Measurements from ENCODE around the gene FUBP3.

The FUBP3 gene

DNA sequence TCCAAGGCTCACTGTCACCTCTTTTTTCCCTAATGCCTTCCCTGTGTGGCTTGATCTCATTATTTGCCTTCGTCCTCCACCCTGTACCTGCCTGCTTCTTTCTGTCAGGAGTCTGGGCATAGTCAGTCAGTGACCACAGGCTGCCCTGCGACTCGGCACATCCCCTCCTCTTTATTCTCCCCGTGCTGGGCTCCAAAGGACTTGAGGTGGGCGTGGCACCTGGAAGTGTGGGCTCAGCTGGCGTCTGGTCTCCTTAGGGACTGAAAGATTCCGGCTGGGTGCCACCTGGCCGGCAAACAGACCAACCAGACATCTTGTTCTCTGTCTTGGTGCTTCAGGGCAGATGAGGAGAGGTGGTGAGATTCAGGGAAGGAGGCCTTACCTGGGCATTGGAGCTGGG lies 55.4 kb downstream of the FUBP3 start:
- DNase-seq: no peak

- DNase-seq: no peak
These were observed 55.9 kb downstream of the FUBP3 start for GRCh38 chr9:130635306-130635705.

DNA sequence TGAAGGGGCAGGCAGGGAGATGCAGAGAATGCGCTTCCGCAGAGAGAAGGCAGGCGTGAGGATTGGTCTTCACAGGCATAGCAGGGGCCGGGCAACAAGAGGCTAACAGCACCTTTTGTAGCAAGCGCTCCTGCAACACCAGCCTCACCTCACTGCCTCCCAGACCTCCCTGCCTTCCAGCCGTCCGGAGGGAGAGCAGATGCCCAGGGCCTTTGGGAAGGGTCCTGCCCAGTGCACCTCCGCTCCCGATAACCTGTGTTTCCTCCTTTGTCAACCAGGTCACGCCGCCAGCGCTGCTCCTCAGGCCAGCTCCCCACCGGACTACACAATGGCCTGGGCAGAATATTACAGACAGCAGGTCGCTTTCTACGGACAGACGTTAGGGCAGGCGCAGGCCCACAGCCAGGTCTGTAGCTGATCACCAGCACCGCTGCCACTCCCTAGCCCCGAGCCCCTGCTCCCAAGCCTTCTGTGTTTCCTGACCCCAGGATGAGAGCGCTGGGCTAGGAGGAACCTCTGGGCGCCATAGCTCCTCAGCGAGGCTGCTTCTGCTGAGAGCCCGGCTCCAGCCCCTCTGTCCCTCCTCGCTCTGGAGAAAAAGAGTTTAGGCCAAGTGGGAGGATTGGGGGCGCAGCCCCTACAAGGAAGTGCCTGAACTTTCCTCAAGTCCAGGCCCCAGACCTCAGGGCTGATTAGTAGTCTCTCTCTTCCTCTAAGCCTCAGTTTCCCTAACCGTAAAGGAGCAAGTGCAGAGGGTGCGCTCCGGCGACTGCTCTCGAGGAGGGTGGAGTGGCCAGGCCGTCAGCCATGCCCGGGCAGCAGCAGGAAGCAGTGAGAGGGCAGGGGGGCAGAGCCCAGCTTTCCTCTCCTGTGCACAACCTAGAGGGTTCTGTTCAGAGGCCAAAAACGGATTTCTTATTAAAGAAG lies 56.6 kb downstream of the FUBP3 start:
- no peak for DNase-seq

DNA sequence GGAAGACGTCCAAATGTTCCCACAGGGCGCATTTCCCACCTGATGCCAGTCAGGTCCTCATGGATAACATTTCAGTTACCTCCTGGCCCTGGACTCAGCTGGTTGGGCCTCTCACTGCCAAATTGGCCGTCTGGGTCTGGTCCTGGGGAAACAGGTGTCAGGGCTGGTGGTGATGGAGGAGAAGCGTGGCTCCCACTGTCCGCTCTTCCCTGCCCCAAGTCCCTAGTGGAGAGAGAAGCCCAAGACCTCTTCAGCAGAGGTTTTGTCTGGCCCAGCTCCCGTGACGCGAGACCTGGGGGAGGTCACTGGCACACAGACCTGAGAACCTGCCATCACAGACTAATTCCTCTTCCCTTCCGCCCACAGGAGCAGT lies 57.3 kb downstream of the FUBP3 start:
- no peak for DNase-seq

DNA sequence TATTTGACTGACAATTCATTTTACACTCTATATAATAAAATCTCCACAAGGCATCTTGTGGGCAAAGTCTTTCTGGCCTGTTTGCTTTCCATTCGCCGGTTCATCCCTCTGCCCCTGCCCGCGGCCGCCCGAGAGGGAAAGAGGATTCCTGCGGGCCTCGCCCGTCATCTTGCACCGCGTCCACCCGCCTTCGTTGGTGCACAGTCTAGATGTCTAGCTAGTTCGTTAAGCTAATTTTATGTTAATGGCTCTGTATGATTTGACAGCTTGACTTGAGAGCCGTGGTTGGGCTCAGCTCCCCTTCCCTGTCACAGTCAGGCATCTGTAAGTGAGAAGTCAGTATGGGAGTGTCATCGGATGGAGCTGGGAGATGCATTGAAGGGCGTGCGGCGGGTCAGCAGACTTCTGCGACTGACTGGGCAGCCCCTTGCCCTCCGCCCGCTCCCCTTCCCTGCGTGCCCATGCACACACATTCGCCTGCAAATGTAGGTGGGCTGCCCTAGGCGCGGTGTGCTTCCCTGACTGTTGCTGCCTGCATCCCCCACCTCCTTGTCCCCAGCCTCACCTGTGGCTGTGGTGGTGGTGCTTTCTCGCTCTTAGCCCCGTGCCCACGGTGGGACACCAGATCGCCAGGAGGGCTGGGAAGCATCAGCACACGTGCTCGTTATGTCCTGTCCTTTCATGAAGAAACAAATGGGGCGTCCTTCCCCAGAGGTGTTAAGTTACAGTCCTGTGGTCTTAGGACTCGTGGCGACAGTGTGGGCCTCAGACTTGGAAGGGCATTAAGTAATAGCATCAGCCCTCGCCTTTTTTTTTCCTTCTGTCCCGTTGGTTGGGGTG lies 59.1 kb downstream of the FUBP3 start:
- DNase-seq: no peak

DNA sequence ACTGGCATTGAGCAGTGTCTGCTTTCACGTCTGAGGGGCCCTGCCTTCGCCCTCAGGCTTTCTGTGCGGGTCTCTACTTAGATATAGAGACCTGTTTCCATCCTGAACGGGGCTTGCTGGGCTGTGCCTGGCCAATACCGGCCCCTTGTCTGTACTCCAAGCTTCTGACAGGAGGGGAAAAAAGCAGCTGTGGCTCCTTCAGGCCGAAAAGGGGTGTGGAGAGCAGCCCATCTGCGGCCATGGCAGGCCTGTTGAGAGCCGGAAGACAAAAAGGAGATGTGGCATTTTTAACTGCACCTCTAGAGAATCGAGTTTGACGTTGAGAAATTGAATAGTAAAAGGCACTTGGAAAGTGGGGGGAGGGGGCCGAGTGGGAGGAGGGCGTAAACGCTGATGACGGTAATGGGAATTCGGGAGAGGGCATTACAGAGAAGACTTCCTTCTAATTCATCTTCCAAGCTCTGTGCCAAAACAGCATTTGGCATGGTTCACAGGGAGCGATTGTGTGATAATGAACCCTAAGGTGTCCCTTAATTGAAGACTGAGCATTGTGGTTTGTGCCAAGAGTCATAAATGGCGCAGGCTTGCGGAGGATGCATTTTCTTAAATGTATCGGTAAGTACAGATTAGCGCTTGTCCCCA lies 59.9 kb downstream of the FUBP3 start:
- no peak for DNase-seq

DNA sequence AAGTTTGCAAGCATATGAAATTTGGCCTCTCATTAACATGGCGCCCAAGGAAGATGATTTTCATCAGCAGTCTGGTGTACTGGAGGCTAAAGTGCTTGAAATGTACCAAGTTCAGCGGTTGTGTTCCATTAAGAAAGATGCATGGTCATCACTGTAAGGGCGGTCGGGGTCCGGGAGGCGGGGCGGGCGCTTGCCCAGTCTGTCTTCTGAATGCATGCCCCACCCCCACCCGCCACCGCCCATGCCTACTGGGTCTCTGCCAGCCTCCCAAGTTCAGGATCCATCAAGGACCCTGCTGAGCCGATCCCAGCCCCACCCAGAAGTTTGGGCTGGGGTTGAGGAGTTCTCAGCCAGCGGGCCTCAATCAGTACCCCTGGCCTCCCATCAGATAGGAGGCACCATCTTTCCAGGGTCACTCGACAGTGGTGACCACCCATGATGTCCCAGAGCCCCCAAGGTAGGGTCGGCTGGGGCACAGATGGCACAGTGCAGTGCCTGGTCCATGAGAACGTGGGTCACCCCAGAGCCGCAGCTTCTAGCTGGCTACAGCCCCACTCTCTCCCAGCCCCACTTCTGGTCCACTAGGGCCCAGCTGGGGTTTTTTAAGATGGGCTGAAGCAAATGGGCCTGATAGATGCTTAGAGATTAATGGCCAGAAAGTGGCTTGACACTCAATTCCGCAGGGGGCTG lies 60.6 kb downstream of the FUBP3 start:
- DNase-seq: no peak

GRCh38 chr9:130640681-130641080 lies 61.3 kb downstream of the FUBP3 start:
- no peak for DNase-seq

- no peak for DNase-seq
These were observed 63.5 kb downstream of the FUBP3 start for GRCh38 chr9:130642926-130643325.

GRCh38 chr9:130651221-130651620 lies 71.8 kb downstream of the FUBP3 start:
- no peak for DNase-seq

DNA sequence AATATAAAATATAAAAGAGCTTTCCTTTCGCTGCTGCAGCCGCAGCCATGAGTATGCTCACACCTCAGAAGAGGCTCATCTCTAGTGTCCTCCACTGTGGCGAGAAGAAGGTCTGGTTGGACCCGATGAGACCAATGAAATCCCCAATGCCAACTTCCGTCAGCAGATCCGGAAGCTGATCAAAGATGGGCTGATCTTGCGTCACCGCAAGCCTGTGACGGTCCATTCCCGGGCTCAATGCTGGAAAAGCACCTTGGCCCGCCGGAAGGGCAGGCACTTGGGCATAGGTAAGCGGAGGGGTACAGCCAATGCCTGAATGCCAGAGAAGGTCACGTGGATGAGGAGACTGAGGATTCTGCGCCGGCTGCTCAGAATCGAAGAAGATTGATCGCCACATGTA lies 72.4 kb downstream of the FUBP3 start:
- DNase-seq: no peak

DNA sequence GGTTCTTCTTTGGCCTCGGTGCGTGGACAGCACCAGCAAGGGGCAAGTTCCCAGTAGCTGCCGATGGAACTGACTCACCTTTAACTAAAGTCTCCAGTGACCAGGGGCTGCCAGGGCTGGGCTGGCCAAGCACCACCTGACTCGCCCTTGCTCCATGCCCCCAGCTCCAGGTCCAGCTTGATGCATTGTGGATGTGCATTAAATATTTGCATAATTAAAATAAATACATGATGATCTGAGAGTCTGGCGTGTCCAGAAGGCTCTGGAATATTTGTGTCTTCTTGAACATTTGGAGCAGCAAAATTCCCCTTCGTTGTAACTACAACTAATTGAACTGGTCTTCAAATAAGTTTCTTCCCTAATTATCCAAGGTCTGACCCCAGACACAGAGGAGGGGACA lies 75.5 kb downstream of the FUBP3 start:
- no peak for DNase-seq

- DNase-seq: no peak
These were observed 79.7 kb downstream of the FUBP3 start for GRCh38 chr9:130658893-130659698.

DNA sequence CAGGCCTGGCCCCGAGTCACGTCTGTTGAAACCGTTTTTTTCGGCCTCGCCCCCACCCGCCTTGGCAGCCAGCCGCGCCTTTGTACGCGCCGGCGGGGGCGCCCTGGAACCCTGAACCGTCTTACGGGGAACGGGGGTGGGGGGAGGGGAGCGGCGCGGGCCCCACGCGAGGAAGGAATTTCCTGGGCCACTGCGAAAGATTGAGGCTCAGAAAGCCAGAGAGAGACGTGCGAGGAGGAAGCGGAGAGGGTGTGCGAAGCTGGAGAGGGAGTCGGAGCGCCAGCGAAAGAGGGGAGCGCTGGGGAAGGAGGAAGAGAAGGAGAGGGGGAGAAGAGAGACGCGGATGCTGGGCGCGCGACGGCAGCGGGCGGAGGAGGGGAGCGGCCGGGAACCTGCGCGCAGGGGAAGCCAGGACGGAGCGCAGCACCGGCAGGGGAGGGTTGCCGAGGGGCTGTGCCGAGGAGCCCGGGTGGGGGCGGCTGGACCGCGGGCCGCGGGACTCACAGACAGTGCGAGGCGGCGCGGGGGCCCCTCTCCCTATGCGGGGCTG lies 80.4 kb downstream of the FUBP3 start:
- no peak for DNase-seq

GRCh38 chr9:130660326-130660682 lies 80.9 kb downstream of the FUBP3 start:
- no peak for DNase-seq

DNA sequence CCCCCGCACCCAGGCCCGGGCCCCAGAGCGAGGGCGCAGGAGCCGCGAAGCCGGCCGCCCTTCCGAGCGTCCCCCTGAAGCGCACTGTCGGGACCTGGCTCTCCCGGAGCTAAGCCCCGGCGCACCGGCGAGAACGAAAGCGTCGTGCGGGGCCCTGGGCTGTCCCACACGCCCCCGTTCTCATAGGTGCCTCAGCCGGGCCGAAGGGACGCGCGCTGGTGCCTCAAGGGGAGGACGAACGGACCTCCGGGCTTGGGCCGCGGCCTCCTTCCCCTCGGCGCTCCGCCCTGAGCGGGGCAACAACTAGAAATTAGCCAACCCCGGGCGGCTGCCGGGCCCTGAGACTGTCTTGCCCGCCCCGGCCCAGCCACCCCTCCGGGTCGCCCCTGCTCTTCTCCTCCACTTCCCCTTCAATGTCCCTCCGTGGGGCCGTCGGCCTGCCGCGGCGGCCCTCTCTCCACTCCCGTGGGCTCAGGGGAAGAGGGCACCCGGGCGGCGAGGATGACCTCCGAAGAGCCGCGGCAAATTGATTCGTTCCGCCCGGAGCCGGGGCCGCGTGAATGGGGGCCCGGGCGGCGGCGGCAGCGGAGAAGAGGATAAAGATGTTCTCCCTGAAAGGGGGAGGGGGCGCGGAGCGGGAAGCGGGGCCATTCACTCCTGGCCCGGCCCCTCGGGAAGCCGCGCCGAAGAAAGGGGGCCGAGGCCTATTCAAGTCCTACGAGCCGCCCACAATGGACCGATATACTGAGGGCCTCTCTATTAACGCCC lies 81.5 kb downstream of the FUBP3 start:
- no peak for DNase-seq

DNA sequence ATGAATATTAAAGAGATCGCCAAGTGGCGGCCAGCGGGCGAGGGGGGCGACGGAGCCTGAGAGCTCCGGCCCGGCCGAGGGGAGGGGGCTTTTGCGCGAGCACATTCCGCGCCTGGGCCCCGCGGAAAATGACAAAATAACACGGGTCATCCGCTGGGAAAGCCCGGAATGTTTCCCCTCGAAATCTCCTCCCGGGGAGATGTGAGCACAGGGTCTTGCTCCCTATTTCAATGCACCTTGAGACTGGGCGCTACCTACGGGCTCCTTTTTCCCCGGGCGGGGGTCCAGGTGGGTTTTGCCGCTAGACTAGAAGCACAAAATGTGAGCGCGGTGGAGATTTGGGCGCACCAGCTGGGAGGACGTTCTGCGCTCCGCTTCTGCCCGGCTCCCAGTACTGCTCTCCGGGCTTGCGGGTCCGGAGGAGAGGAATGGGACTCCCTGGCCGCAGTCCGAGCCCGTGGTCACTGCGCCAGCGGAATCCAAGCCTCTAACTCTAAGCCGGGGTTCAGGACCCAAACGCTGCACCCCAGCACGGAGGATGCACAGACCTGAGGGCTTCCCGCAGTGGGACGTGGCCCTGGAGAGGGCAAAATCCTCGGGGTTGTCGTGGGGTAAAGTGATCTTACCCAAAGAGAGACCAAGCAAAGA lies 82.2 kb downstream of the FUBP3 start:
- no peak for DNase-seq

GRCh38 chr9:130662099-130662969 lies 83.0 kb downstream of the FUBP3 start:
- no peak for DNase-seq

DNA sequence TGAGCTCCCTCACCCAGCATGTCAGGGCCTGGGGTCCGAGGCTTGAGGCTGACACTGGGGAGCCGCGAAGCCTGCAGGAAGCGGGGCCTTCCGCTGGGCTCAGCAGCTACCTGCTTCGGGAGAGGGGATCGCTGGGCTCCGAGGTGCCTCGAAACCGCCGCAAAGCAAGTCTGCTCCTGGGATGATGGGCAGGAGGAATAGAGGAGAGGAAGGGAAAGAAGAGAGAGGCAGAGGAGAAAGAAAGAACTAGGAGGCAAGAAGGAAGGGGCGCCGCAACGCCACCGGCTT lies 83.5 kb downstream of the FUBP3 start:
- no peak for DNase-seq

All from GOT3 (cell line).